ENCODE data around the gene VPS72.

VPS72 gene

GRCh38 chr1:151144474-151145303, 45.3 kb downstream of the VPS72 start:
- no peak for DNase-seq

- DNase-seq, result no peak
These were observed 46.0 kb downstream of the VPS72 start for GRCh38 chr1:151143986-151144385.

DNA sequence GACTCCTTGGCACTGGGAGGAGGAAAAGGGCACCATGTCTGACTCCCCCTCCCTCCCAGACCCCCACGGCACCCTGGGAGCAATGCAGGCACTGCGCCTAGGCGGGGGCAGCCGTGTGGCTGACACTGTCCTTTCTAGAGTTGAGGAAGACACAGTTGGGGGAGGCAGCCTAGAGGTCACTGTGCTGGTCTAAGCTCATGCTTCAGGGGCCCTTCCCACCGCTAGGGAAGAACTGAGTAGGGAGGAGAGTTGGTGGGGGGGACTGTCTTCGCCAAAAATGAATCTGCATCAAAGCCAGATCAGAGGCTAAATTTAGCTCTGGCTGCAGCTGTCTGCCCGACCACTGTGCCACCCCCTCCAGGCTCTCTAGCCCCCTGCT, 47.0 kb downstream of the VPS72 start:
- DNase-seq, result no peak

DNA sequence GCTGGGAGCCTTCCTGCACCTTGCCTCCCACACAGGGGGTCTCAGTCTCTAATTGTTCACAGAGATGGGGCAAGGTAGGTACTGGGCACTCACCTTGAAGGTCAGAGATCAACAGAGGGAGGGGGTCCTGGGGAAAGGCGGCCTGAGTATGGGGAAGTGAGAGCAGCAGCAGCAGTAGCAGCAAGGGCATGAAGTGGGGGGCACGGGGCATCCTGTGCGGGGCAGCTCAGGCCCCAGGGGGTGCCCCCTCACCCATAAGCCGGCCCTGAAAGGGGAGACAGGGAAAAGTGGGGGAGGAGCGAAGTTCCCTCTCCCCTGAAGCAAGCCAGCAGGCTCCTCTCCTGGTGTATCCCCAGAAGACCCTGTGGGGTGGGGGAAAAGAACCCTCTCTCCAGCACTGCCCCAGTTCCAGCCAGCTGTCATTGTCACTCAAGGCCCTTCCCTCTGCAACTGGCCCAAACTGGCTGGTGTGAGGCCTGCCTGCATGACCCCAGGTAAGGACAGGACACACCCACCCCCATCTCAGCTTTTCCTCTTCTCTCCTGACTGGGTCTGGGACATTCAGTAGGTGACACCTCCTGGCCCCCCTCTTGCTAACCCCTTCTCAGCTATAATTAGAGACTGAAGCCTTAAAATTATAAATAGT, 47.5 kb downstream of the VPS72 start:
- DNase-seq, result no peak

GRCh38 chr1:151137789-151138188, 52.2 kb downstream of the VPS72 start:
- DNase-seq, result no peak

DNA sequence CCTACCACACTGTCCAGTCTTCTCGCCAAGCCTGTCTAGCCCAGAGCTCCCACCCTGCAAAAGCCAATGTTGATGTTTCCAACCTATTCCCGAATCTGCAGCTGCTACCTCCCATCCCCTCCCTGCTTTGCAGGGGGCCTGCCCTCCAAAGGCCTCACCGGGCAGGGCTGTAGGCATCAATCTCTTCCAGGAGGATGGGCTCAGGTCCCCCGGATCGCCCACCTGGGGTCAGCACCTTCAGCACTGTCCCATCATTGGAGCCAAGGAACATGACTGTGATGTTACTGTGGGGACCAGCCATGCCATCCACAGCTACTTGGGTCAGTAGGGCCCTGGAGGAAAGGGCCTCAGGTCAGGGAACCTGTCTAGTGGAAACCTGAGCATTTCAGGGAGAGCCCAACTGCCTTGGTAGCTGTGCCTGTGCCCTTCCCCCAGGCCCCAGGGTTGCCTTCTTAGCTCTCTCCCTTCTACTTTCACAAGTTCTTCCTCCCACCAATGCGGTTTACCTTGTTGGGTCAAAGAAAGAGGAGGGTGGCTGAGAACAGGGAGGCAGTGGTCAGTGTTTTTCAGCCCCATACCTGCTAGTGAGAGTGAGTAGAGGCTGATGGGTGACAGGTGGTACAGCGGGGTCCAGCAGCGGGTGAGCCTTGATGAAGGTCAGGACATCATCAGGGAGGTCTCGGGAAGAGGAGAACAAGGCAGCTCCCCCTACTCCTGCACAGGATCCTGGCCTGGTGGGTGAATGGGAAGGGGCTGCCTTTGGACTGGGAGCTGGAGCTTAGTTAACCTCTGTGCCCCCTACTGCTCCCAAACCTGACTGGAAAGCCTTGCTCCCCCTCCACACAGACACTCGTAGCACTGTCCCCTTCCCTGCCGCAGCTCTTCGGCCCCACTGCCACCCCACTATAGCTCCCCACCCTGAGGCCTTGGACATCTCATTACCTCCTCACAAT, 54.3 kb downstream of the VPS72 start:
- no peak for DNase-seq

GRCh38 chr1:151134991-151135390, 55.0 kb downstream of the VPS72 start:
- DNase-seq, result no peak

- DNase-seq, result no peak
These were observed 55.6 kb downstream of the VPS72 start for GRCh38 chr1:151134396-151134795.

- DNase-seq, result no peak
These were observed 56.8 kb downstream of the VPS72 start for GRCh38 chr1:151133018-151133806.

DNA sequence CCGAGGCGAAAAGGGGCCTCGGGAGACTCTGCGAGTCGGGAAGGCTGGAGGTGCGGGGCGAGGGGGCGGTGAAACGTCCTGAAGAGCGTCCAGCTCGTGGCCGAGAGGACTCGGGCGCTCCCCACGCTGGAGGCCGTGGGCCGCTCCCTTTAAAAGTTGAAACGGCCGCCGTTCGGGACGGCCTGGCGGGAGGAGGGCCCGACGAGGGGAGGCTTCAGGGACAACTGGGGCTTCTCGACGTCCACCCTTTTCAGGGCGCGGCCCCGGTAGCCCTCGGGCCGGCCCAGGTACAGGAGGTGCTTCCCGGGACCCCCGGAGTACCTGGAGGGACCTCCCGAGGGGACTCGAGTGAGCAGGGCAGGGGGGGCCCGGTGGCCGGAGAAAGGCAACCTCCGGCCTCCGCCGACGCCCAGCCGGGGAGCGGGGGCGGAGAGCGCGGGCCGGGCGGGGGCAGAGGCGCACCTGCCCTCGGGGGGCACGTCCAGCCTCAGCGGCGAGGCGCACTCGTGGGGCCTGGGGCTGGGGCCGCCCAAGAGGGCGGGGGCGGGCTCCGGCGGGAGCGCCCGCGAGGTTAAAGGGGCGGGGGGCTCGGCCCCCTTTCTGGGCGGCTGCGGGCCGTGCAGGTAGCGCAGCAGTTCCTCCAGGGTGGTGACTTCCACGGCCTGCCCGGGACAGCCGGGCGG, 57.5 kb downstream of the VPS72 start:
- no peak for DNase-seq

DNA sequence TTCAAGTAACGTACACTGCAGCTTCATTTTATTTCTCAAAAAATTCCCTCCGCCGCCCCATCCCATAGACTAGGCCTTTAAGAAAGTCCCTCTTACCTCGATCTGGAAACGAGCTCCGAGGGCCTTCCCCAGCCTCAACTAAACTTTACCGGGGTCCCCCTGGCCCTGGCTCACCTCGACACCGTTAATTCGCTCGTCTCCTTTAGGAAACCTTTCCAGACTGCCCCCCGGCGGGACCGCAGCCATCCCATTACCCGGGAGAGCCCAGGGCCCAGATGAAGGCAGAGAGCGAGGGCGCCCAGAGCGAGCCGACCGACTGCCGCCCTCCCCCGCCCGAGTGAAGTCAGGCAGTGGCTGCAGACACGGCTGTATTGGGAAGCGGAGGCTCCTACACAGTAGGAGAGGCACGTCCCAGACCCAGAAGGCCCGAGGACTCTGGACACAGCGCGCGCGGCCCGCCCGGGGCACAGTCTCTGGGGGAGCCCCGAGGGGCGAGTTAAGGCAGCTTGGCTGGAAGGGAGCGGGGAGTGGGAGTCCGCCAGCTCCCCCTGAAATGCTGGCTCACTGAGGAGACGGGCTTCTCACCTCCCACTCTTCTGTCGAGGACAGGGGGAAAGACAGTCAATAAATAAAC, 58.2 kb downstream of the VPS72 start:
- DNase-seq, result no peak

GRCh38 chr1:151130987-151131586, 58.9 kb downstream of the VPS72 start:
- peak; percentile 69 to 78 for DNase-seq

DNA sequence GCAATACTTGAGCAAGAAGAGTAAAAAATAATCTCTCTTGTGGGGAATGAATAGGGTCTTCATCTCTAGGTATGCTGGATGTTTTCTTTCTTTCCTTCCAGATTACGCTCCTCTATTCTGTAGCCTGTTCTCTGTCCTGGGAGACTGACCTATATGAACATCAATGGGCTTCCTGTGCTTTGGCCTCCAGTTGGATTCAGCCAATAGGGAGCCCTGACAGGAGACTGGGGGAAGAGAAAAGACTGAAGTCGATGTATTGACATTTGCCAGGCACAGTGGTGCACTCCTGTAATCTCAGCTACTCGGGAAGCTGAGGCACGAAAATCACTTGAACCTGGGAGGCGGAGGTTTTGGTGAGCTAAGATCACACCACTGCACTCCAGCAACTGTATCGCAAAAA, 61.2 kb downstream of the VPS72 start:
- DNase-seq, result no peak
